GM18508 (cell line): ENCODE results near the gene ENTREP3.
A peak's percentile ranks its signal among the peaks of the same experiment; 100 is the strongest.
"Not testable (repeated sequence)": the region's sequence is repeated elsewhere in the genome, so short reads cannot be mapped to it uniquely, and the experiment has no call there.

Source experiments
- ATAC-seq: cut with Tn5 transposase; IDR thresholded peaks from one replicate; pipeline ENCODE4 v1.9.1; 2021; ENCODE audit warnings: moderate number of reproducible peaks; ENCODE audit not compliant: insufficient read depth, unreplicated experiment

The ENTREP3 gene

GRCh38 chr1:155253208-155253607 lies 2.1 kb downstream of the ENTREP3 start:
- no peak for ATAC-seq

- ATAC-seq: no peak
These were observed 3.7 kb downstream of the ENTREP3 start for GRCh38 chr1:155251566-155251965.

GRCh38 chr1:155250633-155251449 lies 4.4 kb downstream of the ENTREP3 start:
- peak; percentile 62 for ATAC-seq

GRCh38 chr1:155250246-155250632 lies 5.0 kb downstream of the ENTREP3 start:
- peak; percentile 6 for ATAC-seq

GRCh38 chr1:155247667-155248553 lies 7.4 kb downstream of the ENTREP3 start:
- no peak for ATAC-seq

GRCh38 chr1:155246796-155247195 lies 8.5 kb downstream of the ENTREP3 start:
- ATAC-seq: not testable (repeated sequence)

GRCh38 chr1:155245163-155245524 lies 10.1 kb downstream of the ENTREP3 start:
- no peak for ATAC-seq

- peak; percentile 59 for ATAC-seq
These were observed 10.7 kb downstream of the ENTREP3 start for GRCh38 chr1:155244368-155245162.

GRCh38 chr1:155242805-155243358 lies 12.4 kb downstream of the ENTREP3 start:
- no peak for ATAC-seq

GRCh38 chr1:155241841-155242264 lies 13.4 kb downstream of the ENTREP3 start:
- no peak for ATAC-seq

GRCh38 chr1:155241069-155241679 lies 14.1 kb downstream of the ENTREP3 start:
- no peak for ATAC-seq

GRCh38 chr1:155236451-155236850 lies 18.8 kb downstream of the ENTREP3 start:
- ATAC-seq: no peak

- not testable (repeated sequence) for ATAC-seq
These were observed 19.9 kb downstream of the ENTREP3 start for GRCh38 chr1:155235375-155235774.

GRCh38 chr1:155233502-155233901 lies 21.8 kb downstream of the ENTREP3 start:
- ATAC-seq: not testable (repeated sequence)

- ATAC-seq: not testable (repeated sequence)
These were observed 23.0 kb downstream of the ENTREP3 start for GRCh38 chr1:155232001-155232978.

GRCh38 chr1:155231302-155231701 lies 24.0 kb downstream of the ENTREP3 start:
- ATAC-seq: not testable (repeated sequence)

GRCh38 chr1:155228096-155228427 lies 27.2 kb downstream of the ENTREP3 start:
- ATAC-seq: no peak

- ATAC-seq: peak; percentile 73
These were observed 27.8 kb downstream of the ENTREP3 start for GRCh38 chr1:155227261-155228095.
